ENCODE data around the gene PALM. TPM values are rescaled to one million over a fixed set of nuclear protein-coding genes. Genes with fewer than 3 reads are reported as not detected.
"Not testable (repeated sequence)": the region's sequence is repeated elsewhere in the genome, so short reads cannot be mapped to it uniquely, and the experiment has no call there.

PALM gene
- total and polyA plus RNA-seq, 4 experiments from 2014 or later: not detected

DNA sequence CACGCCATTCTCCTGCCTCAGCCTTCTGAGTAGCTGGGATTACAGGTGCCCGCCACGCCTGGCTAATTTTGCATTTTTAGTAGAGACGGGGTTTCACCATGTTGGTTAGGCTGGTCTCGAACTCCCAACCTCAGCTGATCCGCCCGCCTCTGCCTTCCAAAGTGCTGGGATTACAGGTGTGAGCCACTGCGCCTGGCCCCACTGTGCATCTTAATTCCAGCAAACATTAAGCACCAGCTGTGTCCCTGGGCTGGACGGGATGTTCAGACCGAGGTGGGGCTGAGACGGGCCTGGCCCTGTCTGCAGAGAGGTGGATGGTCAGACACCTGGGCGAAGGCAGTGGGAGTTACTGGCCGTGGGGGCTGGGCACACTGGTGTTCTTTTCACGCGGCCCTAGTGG lies 20.8 kb downstream of the PALM start:
- H3K27me3 Mint-ChIP-seq; H3K4me1 ChIP-seq (ENCODE audit: insufficient read depth, low read length); POLR2A ChIA-PET (ENCODE audit: partially characterized antibody); H3K9me3 ChIP-seq (ENCODE audit: control insufficient read depth in 1 of 2, low read length in 2 of 2); CTCF ChIA-PET (ENCODE audit: partially characterized antibody); H3K4me3 Mint-ChIP-seq; H3K27ac ChIP-seq (ENCODE audit: low read depth, low read length); intact Hi-C loops (cut with micrococcal nuclease); H3K27ac Mint-ChIP-seq; H3K9me3 Mint-ChIP-seq; H3K4me3 ChIP-seq (ENCODE audit: low read length in 2 of 2); H3K36me3 Mint-ChIP-seq; H3K27me3 ChIP-seq (ENCODE audit: insufficient read depth, low read length); H3K36me3 ChIP-seq (ENCODE audit: insufficient read depth, low read length): not testable (repeated sequence)
- H3K4me1 Mint-ChIP-seq: peaks cover 7 to 18% (median 9%) of the 10 kb centered on the region in 4 donors
- peak in 1 of 5 donors; percentile 14 for DNase-seq

DNA sequence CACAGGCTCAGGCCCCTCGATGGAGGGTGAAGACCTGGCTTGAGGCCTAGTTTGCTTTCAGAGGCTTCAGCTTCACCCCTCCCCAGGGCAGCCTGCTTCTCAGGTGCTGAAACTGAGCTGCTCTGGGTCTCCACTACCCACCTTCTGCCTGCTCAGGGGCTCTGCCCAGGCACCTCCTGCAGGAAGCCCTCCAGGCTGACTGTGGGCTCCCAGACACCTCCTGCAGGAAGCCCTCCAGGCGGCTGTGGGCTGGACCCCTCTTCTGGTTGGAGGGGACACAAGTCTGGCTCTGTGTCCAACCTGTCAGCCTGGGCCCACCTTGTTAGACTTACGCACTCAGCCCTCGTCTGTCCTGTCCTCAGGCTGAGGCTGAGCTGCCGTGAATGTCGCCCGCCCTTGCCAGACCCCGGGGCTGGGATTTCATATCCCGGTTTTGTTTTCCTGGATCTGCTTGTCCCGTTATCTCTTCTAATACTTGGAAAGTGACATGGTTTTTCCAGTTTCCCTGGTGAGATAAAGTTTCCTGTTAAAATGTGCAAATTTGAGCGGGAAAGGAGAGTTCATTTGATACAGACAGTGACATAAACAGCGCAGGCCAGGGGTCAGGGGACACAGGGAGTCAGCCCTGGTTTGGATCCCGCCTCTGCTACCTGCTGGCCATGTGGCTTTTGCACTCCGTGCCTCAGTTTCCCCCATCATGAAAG lies 21.4 kb downstream of the PALM start:
- intact Hi-C loops (cut with micrococcal nuclease): no loop called here
- Mint-ChIP-seq H3K9me3 (peaks cover 0 to 2% (median 0%) of the 10 kb centered on the region in 8 donors), H3K36me3 (no peaks in the 10 kb centered on the region), H3K4me3 (no peak overlapping the region), H3K27me3 (peaks cover 0 to 3% of the 10 kb centered on the region in 2 donors), H3K27ac (no peak overlapping the region), H3K4me1 (peaks cover 7 to 18% (median 9%) of the 10 kb centered on the region in 4 donors)
- Histone ChIP-seq H3K36me3 (ENCODE audit: insufficient read depth, low read length) (no peaks in the 10 kb centered on the region), H3K4me3 (ENCODE audit: low read length in 2 of 2) (no peak overlapping the region), H3K4me1 (ENCODE audit: insufficient read depth, low read length) (no peaks in the 10 kb centered on the region), H3K27ac (ENCODE audit: low read depth, low read length) (no peak overlapping the region), H3K9me3 (ENCODE audit: control insufficient read depth in 1 of 2, low read length in 2 of 2) (no peaks in the 10 kb centered on the region), H3K27me3 (ENCODE audit: insufficient read depth, low read length) (no peaks in the 10 kb centered on the region)
- peak in 1 of 5 donors; percentile 25 for DNase-seq
- CTCF ChIA-PET (ENCODE audit: partially characterized antibody): no interaction called here
- POLR2A ChIA-PET (ENCODE audit: partially characterized antibody): no interaction called here

DNA sequence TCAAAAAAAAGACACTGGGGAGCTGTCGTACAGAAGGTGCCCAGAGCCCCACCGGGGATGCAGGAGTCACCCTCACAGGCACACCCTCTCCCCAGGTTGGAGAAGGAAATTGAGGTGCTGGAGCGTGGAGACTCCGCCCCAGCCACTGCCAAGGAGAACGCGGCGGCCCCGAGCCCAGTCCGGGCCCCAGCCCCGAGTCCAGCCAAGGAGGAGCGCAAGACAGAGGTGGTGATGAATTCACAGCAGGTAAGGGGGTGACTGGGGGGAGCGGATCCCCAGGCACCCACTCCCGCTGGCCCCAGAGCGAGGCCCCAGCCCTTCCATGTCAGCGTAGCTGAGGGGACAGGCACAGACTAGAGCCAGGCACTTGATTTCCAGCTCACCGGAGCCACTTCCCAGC lies 22.3 kb downstream of the PALM start:
- Histone ChIP-seq H3K27ac (ENCODE audit: low read depth, low read length) (no peak overlapping the region), H3K4me3 (ENCODE audit: low read length in 2 of 2) (no peak overlapping the region), H3K36me3 (ENCODE audit: insufficient read depth, low read length) (no peaks in the 10 kb centered on the region), H3K4me1 (ENCODE audit: insufficient read depth, low read length) (no peaks in the 10 kb centered on the region), H3K9me3 (ENCODE audit: control insufficient read depth in 1 of 2, low read length in 2 of 2) (no peaks in the 10 kb centered on the region), H3K27me3 (ENCODE audit: insufficient read depth, low read length) (no peaks in the 10 kb centered on the region)
- POLR2A ChIA-PET (ENCODE audit: partially characterized antibody): no interaction called here
- CTCF ChIA-PET (ENCODE audit: partially characterized antibody): interaction anchor here (3.9 kb wide), 1 partner anchor 146 kb away, joined by 26 read pairs; no protein-coding TSS in a partner anchor
- Mint-ChIP-seq H3K36me3 (no peaks in the 10 kb centered on the region), H3K4me1 (peaks cover 7 to 18% (median 9%) of the 10 kb centered on the region in 4 donors), H3K27ac (peak overlapping the region in 2 of 7 donors; percentile 13 to 79), H3K4me3 (no peak overlapping the region), H3K9me3 (peaks cover 0 to 2% (median 0%) of the 10 kb centered on the region in 8 donors), H3K27me3 (peaks cover 0 to 3% of the 10 kb centered on the region in 2 donors)
- intact Hi-C loops (cut with micrococcal nuclease): no loop called here
- no peak for DNase-seq

DNA sequence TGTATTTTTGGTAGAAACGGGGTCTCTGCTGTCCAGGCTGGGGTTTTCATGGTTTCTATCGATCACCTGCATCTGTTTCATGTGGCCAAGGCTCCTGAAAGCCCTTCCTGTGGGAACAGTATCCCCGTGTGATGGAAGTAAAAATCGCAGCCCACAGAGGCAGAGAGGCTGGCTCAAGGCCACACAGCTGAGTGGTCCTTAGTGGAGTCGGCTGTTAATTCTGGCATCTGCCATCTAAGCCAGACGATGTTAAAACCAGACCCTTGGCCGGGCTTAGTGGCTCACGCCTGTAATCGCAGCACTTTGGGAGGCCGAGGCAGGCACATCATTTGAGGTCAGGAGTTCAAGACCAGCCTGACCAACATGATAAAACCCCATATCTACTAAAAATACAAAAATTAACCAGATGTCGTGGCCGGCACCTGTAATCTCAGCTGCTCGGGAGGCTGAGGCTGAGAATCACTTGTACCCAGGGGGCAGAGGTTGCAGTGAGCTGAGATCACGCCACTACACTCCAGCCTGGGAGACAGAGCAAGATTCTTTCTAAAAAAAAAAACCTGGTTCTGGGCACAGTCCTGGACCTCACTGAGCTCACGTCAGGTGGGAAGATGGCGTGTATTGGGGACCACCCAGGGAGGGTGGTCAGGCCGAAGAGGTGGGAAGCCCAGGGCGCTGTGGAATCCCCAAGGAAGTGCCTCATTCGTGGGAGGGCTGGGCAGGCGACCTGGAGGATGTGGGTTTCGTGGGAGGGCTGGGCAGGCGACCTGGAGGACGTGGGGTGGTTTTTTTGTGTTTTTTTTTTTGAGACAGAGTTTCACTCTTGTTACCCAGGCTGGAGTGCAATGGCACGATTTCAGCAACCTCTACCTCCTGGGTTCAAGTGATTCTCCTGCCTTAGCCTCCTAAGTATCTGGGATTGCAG lies 23.7 kb downstream of the PALM start:
- Histone ChIP-seq H3K36me3 (ENCODE audit: insufficient read depth, low read length) (no peaks in the 10 kb centered on the region), H3K4me1 (ENCODE audit: insufficient read depth, low read length) (no peaks in the 10 kb centered on the region), H3K4me3 (ENCODE audit: low read length in 2 of 2) (no peak overlapping the region), H3K27ac (ENCODE audit: low read depth, low read length) (no peak overlapping the region), H3K9me3 (ENCODE audit: control insufficient read depth in 1 of 2, low read length in 2 of 2) (no peaks in the 10 kb centered on the region), H3K27me3 (ENCODE audit: insufficient read depth, low read length) (no peaks in the 10 kb centered on the region)
- intact Hi-C loops (cut with micrococcal nuclease): no loop called here
- H3K36me3 Mint-ChIP-seq: no peaks in the 10 kb centered on the region
- DNase-seq: no peak
- H3K27me3 Mint-ChIP-seq: peaks cover 0 to 2% of the 10 kb centered on the region in 2 donors
- no peak overlapping the region for H3K4me3 Mint-ChIP-seq
- H3K9me3 Mint-ChIP-seq: peaks cover 0 to 2% (median 0%) of the 10 kb centered on the region in 8 donors
- peaks cover 7 to 18% (median 10%) of the 10 kb centered on the region in 4 donors for H3K4me1 Mint-ChIP-seq
- POLR2A ChIA-PET (ENCODE audit: partially characterized antibody): no interaction called here
- peak overlapping the region in 2 of 7 donors; percentile 15 to 59 for H3K27ac Mint-ChIP-seq
- CTCF ChIA-PET (ENCODE audit: partially characterized antibody): interaction anchor here (0.5 to 3.9 kb wide), 2 partner anchors 67 to 148 kb away, joined by 5 to 26 read pairs; no protein-coding TSS in a partner anchor

DNA sequence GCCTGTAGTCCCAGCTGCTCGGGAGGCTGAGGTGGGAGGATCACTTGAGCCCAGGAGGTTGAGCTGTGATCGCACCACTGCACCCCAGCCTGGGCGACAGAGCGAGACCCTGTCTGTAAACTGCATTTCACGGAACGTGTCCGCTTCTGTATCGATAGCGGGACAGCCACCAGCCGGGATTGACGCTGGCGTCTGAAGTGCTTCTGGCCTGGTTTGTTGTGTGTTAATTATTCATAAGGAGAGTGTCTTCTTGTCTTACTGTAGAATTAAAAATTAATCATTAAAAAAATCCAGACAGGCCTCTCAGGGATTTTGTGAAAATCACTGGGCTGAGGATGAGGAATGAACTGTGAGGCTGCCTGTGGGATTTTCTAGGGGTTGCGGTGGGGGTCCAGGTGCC lies 26.0 kb downstream of the PALM start:
- Mint-ChIP-seq H3K9me3 (peaks cover 0 to 2% (median 0%) of the 10 kb centered on the region in 8 donors), H3K36me3 (no peaks in the 10 kb centered on the region), H3K27ac (peak overlapping the region in 1 of 7 donors; percentile 57), H3K27me3 (peaks cover 0 to 2% of the 10 kb centered on the region in 2 donors), H3K4me1 (peaks cover 7 to 18% (median 10%) of the 10 kb centered on the region in 4 donors), H3K4me3 (no peak overlapping the region)
- no peak for DNase-seq
- intact Hi-C loops (cut with micrococcal nuclease): loop anchor here (1.0 kb wide), 3 partner anchors 69 to 150 kb away; no protein-coding TSS in a partner anchor
- no peak overlapping the region for H3K4me3 ChIP-seq (ENCODE audit: low read length in 2 of 2)
- POLR2A ChIA-PET (ENCODE audit: partially characterized antibody): interaction anchor here (1.0 to 1.3 kb wide), 2 partner anchors 72 to 74 kb away, joined by 3 to 4 read pairs; partner anchors contain the start of gene RNF126
- no peaks in the 10 kb centered on the region for H3K27me3 ChIP-seq (ENCODE audit: insufficient read depth, low read length)
- H3K36me3 ChIP-seq (ENCODE audit: insufficient read depth, low read length): no peaks in the 10 kb centered on the region
- no peaks in the 10 kb centered on the region for H3K4me1 ChIP-seq (ENCODE audit: insufficient read depth, low read length)
- CTCF ChIA-PET (ENCODE audit: partially characterized antibody): interaction anchor here (0.5 to 3.9 kb wide), 5 partner anchors 68 to 150 kb away, joined by 3 to 26 read pairs (median 3); partner anchors contain the start of gene RNF126
- H3K9me3 ChIP-seq (ENCODE audit: control insufficient read depth in 1 of 2, low read length in 2 of 2): no peaks in the 10 kb centered on the region
- no peak overlapping the region for H3K27ac ChIP-seq (ENCODE audit: low read depth, low read length)

DNA sequence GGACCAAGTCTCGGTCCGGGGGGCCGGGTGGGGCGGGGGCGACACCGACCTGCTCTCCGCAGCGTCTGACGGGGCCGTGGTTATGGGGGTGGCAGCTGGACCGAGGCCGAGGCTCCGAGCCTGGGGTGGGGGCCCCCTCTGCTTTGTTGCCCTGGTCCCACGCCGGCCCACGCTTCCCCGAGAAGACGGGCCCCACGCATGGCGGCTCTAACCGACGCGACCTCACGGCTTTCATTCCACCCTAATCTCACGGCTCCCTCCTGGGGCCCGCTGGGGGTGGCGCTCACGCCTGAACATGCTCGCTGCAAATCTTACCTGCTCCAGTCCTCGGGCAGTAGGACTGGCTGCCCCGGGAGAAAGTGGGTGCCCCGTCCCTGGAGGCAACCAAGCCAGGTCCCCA lies 27.4 kb downstream of the PALM start:
- intact Hi-C loops (cut with micrococcal nuclease): no loop called here
- Mint-ChIP-seq H3K9me3 (peaks cover 0 to 2% (median 0%) of the 10 kb centered on the region in 8 donors), H3K4me3 (no peak overlapping the region), H3K27ac (no peak overlapping the region), H3K36me3 (no peaks in the 10 kb centered on the region), H3K4me1 (peaks cover 7 to 18% (median 10%) of the 10 kb centered on the region in 4 donors), H3K27me3 (peaks cover 0 to 2% of the 10 kb centered on the region in 2 donors)
- no peaks in the 10 kb centered on the region for H3K27me3 ChIP-seq (ENCODE audit: insufficient read depth, low read length)
- H3K27ac ChIP-seq (ENCODE audit: low read depth, low read length): no peak overlapping the region
- ChIA-PET POLR2A (ENCODE audit: partially characterized antibody) (no interaction called here), CTCF (ENCODE audit: partially characterized antibody) (interaction anchor here (1.6 kb wide), 1 partner anchor 152 kb away, joined by 7 read pairs; no protein-coding TSS in a partner anchor)
- no peaks in the 10 kb centered on the region for H3K4me1 ChIP-seq (ENCODE audit: insufficient read depth, low read length)
- H3K9me3 ChIP-seq (ENCODE audit: control insufficient read depth in 1 of 2, low read length in 2 of 2): no peaks in the 10 kb centered on the region
- DNase-seq: no peak
- H3K4me3 ChIP-seq (ENCODE audit: low read length in 2 of 2): no peak overlapping the region
- H3K36me3 ChIP-seq (ENCODE audit: insufficient read depth, low read length): no peaks in the 10 kb centered on the region
